ENCODE data around the gene ZBTB5. TPM values are rescaled to one million over a fixed set of nuclear protein-coding genes. Genes with fewer than 3 reads are reported as not detected.
A peak's percentile ranks its signal among the peaks of the same experiment; 100 is the strongest.
"Not testable (repeated sequence)": the region's sequence is repeated elsewhere in the genome, so short reads cannot be mapped to it uniquely, and the experiment has no call there.

ZBTB5 gene, protein sequence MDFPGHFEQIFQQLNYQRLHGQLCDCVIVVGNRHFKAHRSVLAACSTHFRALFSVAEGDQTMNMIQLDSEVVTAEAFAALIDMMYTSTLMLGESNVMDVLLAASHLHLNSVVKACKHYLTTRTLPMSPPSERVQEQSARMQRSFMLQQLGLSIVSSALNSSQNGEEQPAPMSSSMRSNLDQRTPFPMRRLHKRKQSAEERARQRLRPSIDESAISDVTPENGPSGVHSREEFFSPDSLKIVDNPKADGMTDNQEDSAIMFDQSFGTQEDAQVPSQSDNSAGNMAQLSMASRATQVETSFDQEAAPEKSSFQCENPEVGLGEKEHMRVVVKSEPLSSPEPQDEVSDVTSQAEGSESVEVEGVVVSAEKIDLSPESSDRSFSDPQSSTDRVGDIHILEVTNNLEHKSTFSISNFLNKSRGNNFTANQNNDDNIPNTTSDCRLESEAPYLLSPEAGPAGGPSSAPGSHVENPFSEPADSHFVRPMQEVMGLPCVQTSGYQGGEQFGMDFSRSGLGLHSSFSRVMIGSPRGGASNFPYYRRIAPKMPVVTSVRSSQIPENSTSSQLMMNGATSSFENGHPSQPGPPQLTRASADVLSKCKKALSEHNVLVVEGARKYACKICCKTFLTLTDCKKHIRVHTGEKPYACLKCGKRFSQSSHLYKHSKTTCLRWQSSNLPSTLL
- 6.3 and 7.5 TPM in 2 replicates for total RNA-seq

DNA sequence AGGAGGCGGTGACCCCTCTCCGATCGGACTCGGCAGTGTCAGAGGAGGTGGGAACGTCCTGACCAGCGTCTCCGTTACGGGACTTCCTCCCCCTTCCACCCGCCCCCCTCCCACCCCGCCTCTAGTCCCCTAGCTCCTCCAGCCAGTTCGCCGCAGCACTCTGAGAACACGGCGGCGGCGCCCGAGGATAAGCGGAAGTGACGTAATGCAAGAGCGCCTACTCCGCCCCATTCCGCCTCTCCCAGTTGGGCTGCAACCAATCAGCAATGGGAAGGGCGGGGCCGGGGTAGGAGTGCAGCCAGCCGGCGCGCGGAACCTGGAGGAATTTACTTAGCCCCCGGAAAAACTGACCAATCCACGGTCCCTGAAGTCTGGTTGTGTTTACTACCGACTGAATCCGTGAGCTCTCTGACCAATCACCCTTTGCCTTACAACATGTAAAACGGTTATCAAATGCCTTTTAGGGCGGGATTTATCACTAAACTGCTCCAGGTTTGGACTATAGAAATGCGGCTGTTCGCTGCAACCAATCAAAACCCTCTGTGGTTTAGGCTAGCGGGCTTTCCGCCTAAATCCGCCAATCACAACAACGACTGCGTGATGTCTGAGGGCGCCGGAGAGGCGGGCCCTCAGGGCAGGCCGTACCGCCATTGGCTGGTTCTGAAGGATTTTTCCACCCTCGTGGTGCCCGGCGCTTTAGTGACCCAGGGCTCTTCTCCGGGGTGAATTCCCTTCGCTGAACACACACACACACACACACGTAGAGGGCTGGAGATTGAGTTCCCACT, at the start of gene ZBTB5:
TSS of gene ZBTB5 (minus strand) at position 202 of the 788 bp plus-strand sequence. CDS start 22,899 bp downstream, outside the sequence.
- TF ChIP-seq, protein P1, sequence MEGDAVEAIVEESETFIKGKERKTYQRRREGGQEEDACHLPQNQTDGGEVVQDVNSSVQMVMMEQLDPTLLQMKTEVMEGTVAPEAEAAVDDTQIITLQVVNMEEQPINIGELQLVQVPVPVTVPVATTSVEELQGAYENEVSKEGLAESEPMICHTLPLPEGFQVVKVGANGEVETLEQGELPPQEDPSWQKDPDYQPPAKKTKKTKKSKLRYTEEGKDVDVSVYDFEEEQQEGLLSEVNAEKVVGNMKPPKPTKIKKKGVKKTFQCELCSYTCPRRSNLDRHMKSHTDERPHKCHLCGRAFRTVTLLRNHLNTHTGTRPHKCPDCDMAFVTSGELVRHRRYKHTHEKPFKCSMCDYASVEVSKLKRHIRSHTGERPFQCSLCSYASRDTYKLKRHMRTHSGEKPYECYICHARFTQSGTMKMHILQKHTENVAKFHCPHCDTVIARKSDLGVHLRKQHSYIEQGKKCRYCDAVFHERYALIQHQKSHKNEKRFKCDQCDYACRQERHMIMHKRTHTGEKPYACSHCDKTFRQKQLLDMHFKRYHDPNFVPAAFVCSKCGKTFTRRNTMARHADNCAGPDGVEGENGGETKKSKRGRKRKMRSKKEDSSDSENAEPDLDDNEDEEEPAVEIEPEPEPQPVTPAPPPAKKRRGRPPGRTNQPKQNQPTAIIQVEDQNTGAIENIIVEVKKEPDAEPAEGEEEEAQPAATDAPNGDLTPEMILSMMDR (conservative IDR thresholded peaks at IDR 0.05; ENCODE audit: low read depth, low read length): no peak
- peak within 1 kb of the TSS; percentile 95 for H3K4me3 ChIP-seq (ENCODE audit: low read depth, low read length)
- DNase-seq (ENCODE audit: low read depth): peak; percentile 100

DNA sequence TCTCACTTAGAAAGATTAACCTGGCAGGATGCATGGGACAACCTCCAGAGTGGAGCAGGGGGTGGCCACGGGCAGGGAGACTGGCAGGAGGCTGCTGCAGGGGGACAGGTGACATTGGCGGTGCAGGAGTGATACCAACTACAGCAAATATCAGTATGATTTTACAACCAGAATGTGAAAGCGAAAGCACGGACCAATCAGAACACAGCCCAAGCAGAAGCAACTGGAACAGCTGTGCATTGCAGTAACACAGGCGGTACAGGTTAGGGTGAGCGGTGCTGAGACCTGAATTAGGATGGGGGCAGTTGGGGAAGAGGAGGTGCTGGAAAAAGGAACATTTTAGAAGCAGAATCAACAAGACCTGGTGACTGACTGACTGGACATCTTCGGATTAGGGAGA, 49.7 kb upstream of the ZBTB5 start:
- H3K4me3 ChIP-seq (ENCODE audit: low read depth, low read length): no peak overlapping the region
- DNase-seq (ENCODE audit: low read depth): no peak
- TF ChIP-seq, protein P1 (conservative IDR thresholded peaks at IDR 0.05; ENCODE audit: low read depth, low read length): no peak

DNA sequence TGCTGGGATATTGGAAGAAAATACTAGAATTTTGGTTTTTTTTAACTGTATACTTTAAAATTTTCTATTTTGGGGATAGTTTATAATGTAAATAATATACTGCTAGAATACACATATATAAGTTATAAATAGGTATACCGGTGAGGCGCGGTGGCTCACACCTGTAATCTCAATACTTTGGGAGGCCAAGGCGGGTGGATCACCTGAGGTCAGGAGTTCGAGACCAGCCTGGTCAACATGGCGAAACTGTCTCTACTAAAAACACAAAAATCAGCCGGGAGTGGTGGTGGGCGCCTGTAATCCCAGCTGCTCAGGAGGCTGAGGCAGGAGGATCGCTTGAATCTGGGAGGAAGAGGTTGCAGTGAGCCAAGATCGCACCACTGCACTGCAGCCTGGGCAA, 49.2 kb upstream of the ZBTB5 start:
- DNase-seq (ENCODE audit: low read depth); H3K4me3 ChIP-seq (ENCODE audit: low read depth, low read length): not testable (repeated sequence)

DNA sequence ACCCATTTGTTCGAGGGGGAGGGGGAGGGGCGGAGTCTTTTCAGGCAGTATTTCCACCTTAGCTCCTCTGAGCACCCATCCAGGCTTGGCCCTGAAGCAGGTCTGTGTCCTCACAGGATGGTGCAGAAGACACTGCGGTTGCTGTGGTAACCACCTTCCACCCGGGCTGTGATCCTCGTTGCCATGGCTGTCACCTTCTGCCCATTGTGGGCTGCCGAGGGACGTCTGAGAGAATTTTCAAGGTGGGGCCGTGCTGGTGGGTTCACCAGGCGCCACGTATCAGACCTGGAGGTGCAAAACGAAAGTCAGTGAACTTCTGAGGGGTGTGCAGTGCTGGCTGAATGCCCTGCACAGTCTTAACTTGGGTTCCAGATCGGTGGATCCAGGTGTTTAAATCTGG, 47.2 kb upstream of the ZBTB5 start:
- TF ChIP-seq, protein P1 (conservative IDR thresholded peaks at IDR 0.05; ENCODE audit: low read depth, low read length): no peak
- no peak overlapping the region for H3K4me3 ChIP-seq (ENCODE audit: low read depth, low read length)
- no peak for DNase-seq (ENCODE audit: low read depth)

DNA sequence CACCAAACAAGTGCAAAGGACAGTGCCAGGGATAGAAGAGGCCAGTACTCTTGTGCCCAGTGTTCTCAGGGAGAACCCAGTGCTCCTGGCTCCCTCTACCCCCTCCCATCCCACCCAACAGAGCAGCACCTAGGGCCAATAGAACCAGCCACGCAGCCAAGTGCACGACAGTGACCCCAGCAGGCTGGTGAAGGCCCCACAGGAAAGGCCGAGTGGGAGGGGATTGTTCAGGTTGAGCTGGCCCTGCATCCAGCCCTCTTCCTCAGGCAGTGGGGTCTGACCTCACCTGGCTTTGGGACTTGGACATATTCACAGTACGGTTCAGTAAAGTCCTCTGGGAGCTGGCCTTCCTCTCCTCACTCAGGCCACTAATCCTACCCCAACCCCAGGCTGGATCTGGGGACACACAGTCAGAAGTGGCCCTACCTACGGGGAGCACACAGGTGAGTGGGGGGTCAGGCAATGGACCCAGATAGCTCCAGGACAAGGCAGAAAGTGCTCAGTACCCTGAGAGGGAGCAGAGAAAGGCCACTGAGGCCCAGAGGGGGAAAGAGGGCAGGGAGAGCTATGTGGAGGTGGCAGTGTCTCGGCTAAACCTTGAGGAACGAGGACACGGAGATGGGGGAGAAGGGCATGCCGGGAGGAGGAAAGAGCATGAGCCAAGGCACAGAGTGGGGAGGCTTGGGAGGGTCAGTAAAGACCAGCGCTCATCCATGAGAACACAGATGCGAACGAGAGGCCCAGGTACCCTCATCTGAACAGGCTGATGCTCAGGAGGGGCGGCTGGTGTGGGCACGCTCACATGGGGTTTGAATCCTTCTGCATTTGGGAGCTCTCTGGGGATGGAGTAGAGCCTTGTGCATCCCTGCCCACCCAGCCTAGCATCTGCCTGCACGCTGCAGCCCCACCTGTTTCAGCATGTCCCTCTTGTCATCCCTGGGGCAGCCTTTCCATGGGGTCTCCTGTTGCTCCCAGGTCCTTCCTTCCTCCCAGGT, 46.1 kb upstream of the ZBTB5 start:
- no peak overlapping the region for H3K4me3 ChIP-seq (ENCODE audit: low read depth, low read length)
- TF ChIP-seq, protein P1 (conservative IDR thresholded peaks at IDR 0.05; ENCODE audit: low read depth, low read length): peak; percentile 30
- no peak for DNase-seq (ENCODE audit: low read depth)

DNA sequence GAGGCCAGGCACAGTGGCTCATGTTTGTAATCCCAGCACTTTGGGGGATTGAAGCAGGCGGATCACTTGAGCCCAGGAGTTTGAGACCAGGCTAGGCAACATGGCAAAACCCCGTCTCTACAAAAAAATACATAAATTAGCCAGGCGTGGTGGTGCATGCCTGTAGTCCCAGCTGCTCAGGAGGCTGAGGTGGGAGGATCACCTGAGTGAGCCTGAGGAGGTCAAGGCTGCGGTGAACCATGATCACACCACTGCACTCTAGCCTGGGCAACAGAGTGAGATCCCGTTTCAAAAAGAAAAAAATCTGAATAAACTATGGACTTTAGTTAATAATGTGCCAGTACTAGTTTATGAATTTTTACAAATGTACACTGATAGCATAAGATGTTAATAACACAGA, 44.8 kb upstream of the ZBTB5 start:
- not testable (repeated sequence) for DNase-seq (ENCODE audit: low read depth); H3K4me3 ChIP-seq (ENCODE audit: low read depth, low read length)

DNA sequence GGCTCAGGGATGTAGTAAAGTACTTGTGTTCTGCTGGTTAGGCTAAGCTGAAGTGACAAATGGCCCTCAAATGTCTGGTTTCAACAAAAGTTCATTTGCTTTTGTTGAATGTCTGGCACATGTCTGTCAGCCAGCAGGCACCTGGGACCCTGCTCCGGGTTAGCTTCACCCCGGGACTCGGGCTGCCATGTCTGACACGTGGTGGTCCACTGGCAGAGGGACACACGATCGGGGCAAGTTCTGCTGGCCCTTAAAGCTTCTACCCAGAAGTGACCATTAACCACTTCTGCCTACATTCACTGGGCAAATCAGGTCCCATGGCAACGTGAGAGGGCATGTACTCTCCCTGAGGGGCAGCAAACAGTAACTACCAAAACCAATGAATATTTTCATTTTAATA, 44.3 kb upstream of the ZBTB5 start:
- DNase-seq (ENCODE audit: low read depth): no peak
- TF ChIP-seq, protein P1 (conservative IDR thresholded peaks at IDR 0.05; ENCODE audit: low read depth, low read length): no peak
- no peak overlapping the region for H3K4me3 ChIP-seq (ENCODE audit: low read depth, low read length)

Data from epithelial cell of proximal tubule (primary cell).